SU-DHL-6 (cell line): ENCODE data around the gene HTT.

Source experiments
- H2AFZ ChIP-seq: fragments of 200-600 bp; sonication (generic); 2 replicates; pipeline ENCODE4 v1.6.1; 2014; ENCODE audit warnings: low read depth, mild to moderate bottlenecking, moderate library complexity, mixed read lengths, antibody characterized with exemption, low read length; ENCODE audit not compliant: severe bottlenecking
- H3F3A ChIP-seq: fragments of 200-600 bp; shearing (Covaris generic); 2 replicates; pipeline ENCODE4 v1.6.0; 2016; ENCODE audit warnings: antibody characterized with exemption, mild to moderate bottlenecking; ENCODE audit not compliant: insufficient read depth
- H3K27ac ChIP-seq: fragments of 200-600 bp; sonication (generic); 2 replicates; pipeline ENCODE4 v1.5.1; 2016; ENCODE audit warnings: low read depth, mild to moderate bottlenecking, low read length, moderate library complexity, mixed read lengths
- H3K27me3 ChIP-seq: fragments of 200-600 bp; sonication (generic), shearing (Covaris generic); 2 replicates; pipeline ENCODE4 v1.6.0; 2014; ENCODE audit warnings: mild to moderate bottlenecking, low read length
- H3K36me3 ChIP-seq: fragments of 200-600 bp; sonication (generic); 2 replicates; pipeline ENCODE4 v1.6.1; 2014; ENCODE audit warnings: mild to moderate bottlenecking, low read length, mixed read lengths
- H3K4me2 ChIP-seq: fragments of 300-600, 200-600 bp; shearing (Covaris generic), sonication (generic); 2 replicates; pipeline ENCODE4 v1.6.0; 2014; ENCODE audit warnings: low read length, low read depth, mild to moderate bottlenecking; ENCODE audit not compliant: poor library complexity, severe bottlenecking
- H3K4me3 ChIP-seq: fragments of 200-600 bp; sonication (generic); 2 replicates; pipeline ENCODE4 v1.5.1; 2014; ENCODE audit warnings: antibody characterized with exemption, low read length, mild to moderate bottlenecking, mixed read lengths; ENCODE audit not compliant: insufficient read depth, poor library complexity, severe bottlenecking
- H3K79me2 ChIP-seq: fragments of 200-600 bp; sonication (generic); 2 replicates; pipeline ENCODE4 v1.6.1; 2014; ENCODE audit warnings: mild to moderate bottlenecking, low read length, moderate library complexity; ENCODE audit not compliant: insufficient read depth
- H3K9ac ChIP-seq: fragments of 200-600 bp; sonication (generic); 2 replicates; pipeline ENCODE4 v1.7.0; 2014; ENCODE audit warnings: mild to moderate bottlenecking, low read length
- H3K9me2 ChIP-seq: fragments of 200-600 bp; sonication (generic); replicated peaks from 2 replicates; pipeline ENCODE4 v1.6.1; 2014; ENCODE audit warnings: low read length; ENCODE audit not compliant: insufficient read depth
- H3K9me3 ChIP-seq: fragments of 200-600 bp; sonication (generic); 2 replicates; pipeline ENCODE4 v1.6.1; 2014; ENCODE audit warnings: low read length, mixed read lengths; ENCODE audit not compliant: insufficient read depth
- H4K20me1 ChIP-seq: fragments of 200-600 bp; sonication (generic); 2 replicates; pipeline ENCODE4 v1.6.1; 2014; ENCODE audit warnings: low read depth, mild to moderate bottlenecking, antibody characterized with exemption, low read length, moderate library complexity, mixed read lengths
- CTCF ChIP-seq: fragments of 200-600 bp; sonication (generic); IDR thresholded peaks from one replicate; pipeline ENCODE4 v1.5.1; 2017; ENCODE audit warnings: antibody characterized with exemption, mild to moderate bottlenecking, low read length, moderate library complexity; ENCODE audit not compliant: insufficient read depth, poor library complexity, severe bottlenecking
- EZH2phosphoT487 ChIP-seq: fragments of 200-600 bp; sonication (generic), shearing (Covaris generic); conservative IDR thresholded peaks from 2 replicates; pipeline ENCODE4 v1.6.1; 2018; ENCODE audit warnings: mild to moderate bottlenecking, antibody characterized with exemption, low read length, moderate library complexity, mixed read lengths

The HTT gene

GRCh38 chr4:3244747-3245146, 170.3 kb downstream of the HTT start:
- no peaks in the 10 kb centered on the region for H3K9me2 ChIP-seq
- no peaks in the 10 kb centered on the region for H3F3A ChIP-seq
- no peaks in the 10 kb centered on the region for H3K36me3 ChIP-seq
- no peak overlapping the region for H3K4me3 ChIP-seq
- H4K20me1 ChIP-seq = no peaks in the 10 kb centered on the region
- H2AFZ ChIP-seq = no peak overlapping the region
- H3K27ac ChIP-seq = no peak overlapping the region
- H3K79me2 ChIP-seq = no peaks in the 10 kb centered on the region
- H3K9me3 ChIP-seq = no peaks in the 10 kb centered on the region
- no peak overlapping the region for H3K9ac ChIP-seq
- no peaks in the 10 kb centered on the region for H3K27me3 ChIP-seq
- H3K4me2 ChIP-seq = no peak overlapping the region
- TF ChIP-seq EZH2phosphoT487 (no peak), CTCF (no peak)

GRCh38 chr4:3245676-3246075, 171.2 kb downstream of the HTT start:
- Histone ChIP-seq H3K36me3 (no peaks in the 10 kb centered on the region), H3K4me3 (no peak overlapping the region), H3K9ac (no peak overlapping the region), H3K9me3 (no peaks in the 10 kb centered on the region), H3K79me2 (no peaks in the 10 kb centered on the region), H4K20me1 (no peaks in the 10 kb centered on the region), H3K27me3 (no peaks in the 10 kb centered on the region), H2AFZ (no peak overlapping the region), H3K9me2 (no peaks in the 10 kb centered on the region), H3K4me2 (no peak overlapping the region), H3K27ac (no peak overlapping the region), H3F3A (no peaks in the 10 kb centered on the region)
- TF ChIP-seq EZH2phosphoT487 (no peak), CTCF (no peak)

- Histone ChIP-seq H2AFZ (no peak overlapping the region), H3K27me3 (no peaks in the 10 kb centered on the region), H3K79me2 (no peaks in the 10 kb centered on the region), H3K4me2 (no peak overlapping the region), H3K27ac (no peak overlapping the region), H3K9ac (no peak overlapping the region), H3K36me3 (no peaks in the 10 kb centered on the region), H3K9me3 (no peaks in the 10 kb centered on the region), H4K20me1 (no peaks in the 10 kb centered on the region), H3K4me3 (no peak overlapping the region), H3F3A (no peaks in the 10 kb centered on the region), H3K9me2 (no peaks in the 10 kb centered on the region)
- TF ChIP-seq CTCF (no peak), EZH2phosphoT487 (no peak)
Observed at GRCh38 chr4:3246458-3247398, 172.2 kb downstream of the HTT start.
